Smooth muscle cell (in vitro differentiated cells): ENCODE measurements around the gene LRRC3. TPM values are rescaled to one million over a fixed set of nuclear protein-coding genes. Genes with fewer than 3 reads are reported as not detected.
A peak's percentile ranks its signal among the peaks of the same experiment; 100 is the strongest.

ENCODE experiments used
- DNase-seq: peaks from one replicate; lab custom pipeline; 2025; ENCODE audit not compliant: unreplicated experiment; lab: John Stamatoyannopoulos, UW
- H2AFZ ChIP-seq: fragments of 200-600 bp; sonication (generic); 2 replicates; pipeline ENCODE4 v1.6.0; 2016; ENCODE audit warnings: antibody characterized with exemption, low read depth, mild to moderate bottlenecking
- H3F3A ChIP-seq: fragments of 200-600 bp; sonication (generic); 2 replicates; pipeline ENCODE4 v1.6.0; 2017; ENCODE audit warnings: antibody characterized with exemption, low read depth
- H3K27ac ChIP-seq: fragments of 200-600 bp; sonication (generic); 2 replicates; pipeline ENCODE4 v1.5.1; 2016; ENCODE audit warnings: low read depth, mild to moderate bottlenecking
- H3K27me3 ChIP-seq: fragments of 200-600 bp; sonication (generic); 2 replicates; pipeline ENCODE4 v1.6.1; 2016; ENCODE audit warnings: low read depth, mild to moderate bottlenecking
- H3K36me3 ChIP-seq: fragments of 200-600 bp; sonication (generic); 2 replicates; pipeline ENCODE4 v1.5.1; 2016; ENCODE audit warnings: low read depth
- H3K4me1 ChIP-seq: fragments of 200-600 bp; sonication (generic); 2 replicates; pipeline ENCODE4 v1.5.1; 2016; ENCODE audit warnings: low read depth
- H3K4me2 ChIP-seq: fragments of 200-600 bp; sonication (generic); 2 replicates; pipeline ENCODE4 v1.6.0; 2016; ENCODE audit warnings: mild to moderate bottlenecking
- H3K4me3 ChIP-seq: fragments of 200-600 bp; sonication (generic); 2 replicates; pipeline ENCODE4 v1.5.1; 2016; ENCODE audit warnings: mild to moderate bottlenecking
- H3K79me2 ChIP-seq: fragments of 200-600 bp; sonication (generic); 2 replicates; pipeline ENCODE4 v1.6.0; 2016; ENCODE audit warnings: low read depth, mild to moderate bottlenecking
- H3K9ac ChIP-seq: fragments of 200-600 bp; sonication (generic); 2 replicates; pipeline ENCODE4 v1.6.0; 2016; ENCODE audit warnings: low read depth
- H3K9me3 ChIP-seq: fragments of 200-600 bp; sonication (generic); replicated peaks from 2 replicates; pipeline ENCODE4 v1.5.1; 2016; ENCODE audit warnings: low read depth
- H4K20me1 ChIP-seq: fragments of 200-600 bp; sonication (generic); 2 replicates; pipeline ENCODE4 v1.6.0; 2016; ENCODE audit warnings: low read depth
- CTCF ChIP-seq: fragments of 200-600 bp; sonication (generic); IDR thresholded peaks from 2 replicates; pipeline ENCODE4 v1.5.1; 2017; ENCODE audit warnings: borderline replicate concordance, mild to moderate bottlenecking, antibody characterized with exemption; ENCODE audit not compliant: insufficient read depth, poor library complexity, severe bottlenecking
- WGBS: methylation state at CpG from one replicate; pipeline ENCODE4 v1.1.7; 2016; ENCODE audit warnings: low lambda C conversion rate; 5-methylcytosine and 5-hydroxymethylcytosine counted together
- polyA plus RNA-seq: library from polyadenylated mRNA; unstranded; fragments of >200 nt; fragmentation: Nextera tagmentation; extraction: Ambion mirVana; gene quantifications from 2 replicates; pipeline ENCODE4 v1.2.1, GENCODE V29; 2016
- total RNA-seq: library from RNA; depleted of rRNA; stranded (reverse); fragments of >200 nt; gene quantifications from 2 replicates; pipeline ENCODE4 v1.2.3, GENCODE V29; 2014

Gene LRRC3
- 3.3 and 4.9 TPM in 2 replicates for total RNA-seq
- polyA plus RNA-seq, result 5.3 and 5.8 TPM in 2 replicates

DNA sequence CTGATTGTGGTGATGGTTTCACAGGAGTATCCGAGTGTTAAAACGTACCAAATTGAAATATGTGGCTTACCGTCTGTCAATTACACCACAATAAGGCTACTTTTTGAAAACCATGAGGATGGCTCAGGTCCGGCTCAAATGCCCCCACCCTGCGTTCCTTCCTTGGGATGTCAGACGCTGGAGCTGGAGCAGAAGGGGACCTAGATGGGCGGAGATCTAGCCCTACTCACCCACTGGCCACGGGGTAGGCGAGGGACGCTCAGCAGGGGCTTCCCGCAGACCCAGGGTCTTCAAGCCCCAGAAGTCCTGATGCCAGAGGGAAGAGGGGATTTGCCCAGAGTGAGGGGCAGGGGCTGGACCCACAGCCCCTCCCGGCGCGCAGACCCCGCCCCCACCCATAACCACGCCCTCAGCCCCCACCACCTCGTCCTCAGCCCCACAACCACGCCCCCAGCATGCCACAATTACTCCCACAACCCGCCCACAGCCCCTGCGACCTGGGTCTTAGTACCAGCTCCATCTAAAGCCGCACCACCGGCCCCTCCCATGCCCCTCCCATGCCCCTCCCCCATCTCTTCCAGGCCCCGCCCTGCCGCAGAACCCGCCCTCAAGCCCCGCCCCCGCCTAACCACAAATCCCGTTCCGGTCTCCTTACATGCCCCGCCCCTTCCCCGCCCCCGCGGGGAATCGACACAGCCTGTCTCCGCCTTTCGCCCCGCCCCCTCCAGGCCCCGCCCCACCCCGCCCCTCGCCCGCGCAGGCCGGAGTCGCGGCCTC, at the start of gene LRRC3:
LRRC3 (plus strand) TSS at position 764 of the 777 bp plus-strand sequence. CDS start 1,135 bp downstream, outside the sequence.
- Histone ChIP-seq H3K79me2 (no peaks in the 10 kb centered on the region), H3K9ac (peak within 1 kb of the TSS; percentile 43), H3K27ac (no peak within 1 kb of the TSS), H3K4me2 (peak within 1 kb of the TSS; percentile 98), H3F3A (peaks cover 8% of the 10 kb centered on the region), H3K9me3 (no peaks in the 10 kb centered on the region), H2AFZ (peak within 1 kb of the TSS; percentile 98), H3K36me3 (no peaks in the 10 kb centered on the region), H3K4me1 (no peaks in the 10 kb centered on the region), H3K27me3 (no peaks in the 10 kb centered on the region), H3K4me3 (peak within 1 kb of the TSS; percentile 95), H4K20me1 (no peaks in the 10 kb centered on the region)
- WGBS, result 5% methylated on average over 24 of the region's 45 CpGs
- TF ChIP-seq CTCF, result no peak
- peak; percentile 82 for DNase-seq

DNA sequence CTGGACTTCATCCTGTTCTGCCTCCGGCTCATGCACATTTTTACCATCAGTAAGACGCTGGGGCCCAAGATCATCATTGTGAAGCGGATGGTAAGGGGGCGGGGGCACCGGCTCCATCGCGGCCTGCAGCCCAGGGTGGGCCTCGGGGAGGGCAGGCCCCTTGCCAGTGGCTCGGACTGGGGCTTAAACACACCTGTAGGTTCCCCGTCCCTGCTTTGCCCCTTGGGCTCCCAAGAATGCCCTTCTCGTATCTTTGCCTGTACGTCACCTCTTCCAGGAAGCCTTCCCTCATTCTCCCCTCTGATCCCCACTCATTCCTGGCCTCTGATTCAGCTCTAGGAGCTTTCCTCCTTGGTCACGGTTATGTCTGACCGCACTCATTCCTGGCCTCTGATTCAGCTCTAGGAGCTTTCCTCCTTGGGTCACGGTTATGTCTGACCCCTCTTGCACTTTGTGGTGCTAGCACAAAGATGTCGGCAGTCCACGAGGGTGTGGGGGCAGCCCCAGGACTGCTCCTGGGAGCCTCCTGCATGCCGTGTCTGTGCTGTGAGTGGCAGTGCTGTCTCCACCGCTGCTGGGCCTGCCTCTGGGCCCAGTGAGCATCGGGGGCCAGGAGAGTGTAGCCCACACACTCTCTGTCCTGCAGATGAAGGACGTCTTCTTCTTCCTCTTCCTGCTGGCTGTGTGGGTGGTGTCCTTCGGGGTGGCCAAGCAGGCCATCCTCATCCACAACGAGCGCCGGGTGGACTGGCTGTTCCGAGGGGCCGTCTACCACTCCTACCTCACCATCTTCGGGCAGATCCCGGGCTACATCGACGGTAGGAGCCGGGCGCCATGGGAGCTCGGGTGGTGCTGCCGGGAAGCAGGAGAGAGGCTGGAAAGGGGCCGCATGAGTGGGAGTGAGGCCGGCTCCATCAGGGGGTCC, 49.1 kb upstream of the LRRC3 start:
- Histone ChIP-seq H3K4me1 (no peaks in the 10 kb centered on the region), H3K4me2 (no peak overlapping the region), H3K4me3 (no peak overlapping the region), H3K9ac (no peak overlapping the region), H3K27ac (no peak overlapping the region), H3F3A (peaks cover 8% of the 10 kb centered on the region), H2AFZ (no peak overlapping the region), H3K9me3 (no peaks in the 10 kb centered on the region), H3K79me2 (no peaks in the 10 kb centered on the region), H3K36me3 (no peaks in the 10 kb centered on the region), H3K27me3 (no peaks in the 10 kb centered on the region), H4K20me1 (no peaks in the 10 kb centered on the region)
- 79% methylated on average over 36 of the region's 37 CpGs for WGBS
- DNase-seq, result no peak
- TF ChIP-seq CTCF, result no peak

DNA sequence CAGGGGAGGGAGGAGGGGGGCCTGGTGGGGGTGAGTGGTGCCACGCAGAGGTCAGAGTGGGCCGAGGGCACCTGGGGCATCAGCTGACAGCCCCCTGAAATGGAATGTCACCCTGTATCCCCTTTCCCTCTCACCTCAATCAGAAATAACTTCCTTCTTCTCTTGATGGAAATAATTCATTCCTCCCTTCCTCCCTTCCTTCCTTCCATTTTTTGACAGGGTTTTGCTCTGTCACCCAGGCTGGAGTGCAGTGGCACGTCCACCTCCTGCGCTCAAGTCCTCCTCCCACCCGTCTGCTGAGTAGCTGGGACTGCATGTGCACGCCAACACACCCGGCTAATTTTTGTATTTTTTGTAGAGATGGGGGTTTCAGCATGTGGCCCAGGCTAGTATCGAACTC, 48.4 kb upstream of the LRRC3 start:
- Histone ChIP-seq H3K9me3 (no peaks in the 10 kb centered on the region), H3K9ac (no peak overlapping the region), H2AFZ (no peak overlapping the region), H3K27ac (no peak overlapping the region), H3F3A (peaks cover 8% of the 10 kb centered on the region), H3K79me2 (no peaks in the 10 kb centered on the region), H3K4me1 (no peaks in the 10 kb centered on the region), H4K20me1 (no peaks in the 10 kb centered on the region), H3K27me3 (peaks cover 3% of the 10 kb centered on the region), H3K36me3 (no peaks in the 10 kb centered on the region), H3K4me3 (no peak overlapping the region), H3K4me2 (no peak overlapping the region)
- WGBS, result 87% methylated on average over 8 of the region's 8 CpGs
- TF ChIP-seq CTCF, result no peak
- no peak for DNase-seq
